ENCODE measurements around the gene FAM50B. TPM values are rescaled to one million over a fixed set of nuclear protein-coding genes. Genes with fewer than 3 reads are reported as not detected.
A peak's percentile ranks its signal among the peaks of the same experiment; 100 is the strongest.

FAM50B gene
- total and polyA plus RNA-seq, 2 of the 13 experiments (the other 11 are each of a cell fraction or from before 2014, with no cell fraction given), result 0.05 TPM; not detected in 1

DNA sequence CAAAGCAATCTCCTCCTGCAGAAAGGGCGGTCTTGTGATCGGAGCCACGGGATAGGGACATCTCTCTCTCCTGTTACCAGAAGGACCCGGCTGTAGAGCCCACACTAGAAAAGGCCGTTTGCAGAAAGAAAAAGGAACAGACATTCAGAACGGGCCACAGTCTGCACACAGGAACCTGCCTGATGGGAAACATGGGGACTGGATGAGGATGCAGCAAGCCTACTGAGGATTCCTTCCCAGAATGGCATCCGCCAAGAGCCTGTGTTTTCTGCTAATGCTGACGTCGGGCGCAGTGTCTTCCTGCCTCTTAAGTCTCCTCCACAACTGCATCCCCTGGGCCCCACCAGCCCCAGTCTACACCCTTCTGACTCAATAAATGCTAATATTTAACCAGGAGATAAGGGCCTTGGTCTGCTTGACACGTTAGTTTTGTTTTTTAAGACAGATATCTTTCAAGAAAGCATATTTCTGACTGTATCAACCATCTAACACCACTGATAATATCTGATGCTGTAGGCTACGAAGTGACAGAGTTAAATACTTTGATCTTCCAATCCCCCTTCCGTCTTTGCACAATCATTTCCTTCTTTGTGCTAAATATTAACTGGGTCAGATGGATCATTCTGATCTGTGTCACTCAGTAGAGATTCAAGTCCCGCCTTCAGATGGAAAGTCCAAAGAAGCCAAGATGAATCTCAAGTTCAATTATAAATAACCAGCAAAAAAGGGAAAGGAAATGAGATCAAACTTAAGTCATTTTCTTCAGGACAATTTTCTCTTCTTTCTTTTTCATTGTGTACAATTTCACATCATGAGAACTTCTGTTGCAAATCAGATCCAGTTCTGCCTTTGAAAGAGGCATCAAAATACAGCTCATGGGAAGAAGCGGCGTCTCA, 20.7 kb downstream of the FAM50B start (continued):
- TF ChIP-seq ZHX2 (IDR thresholded peaks at IDR 0.05; ENCODE audit: low read depth) (no peak), ZHX2 (CRISPR knock-in tag; IDR thresholded peaks at IDR 0.05; ENCODE audit: borderline replicate concordance) (no peak), NFE2L2 (IDR thresholded peaks at IDR 0.05; ENCODE audit: low read length) (no peak), KMT2A (CRISPR knock-in tag; IDR thresholded peaks at IDR 0.05) (0 out of 2 replicates have a peak, but pooled peaks have one; percentile 16), POLR2A (IDR thresholded peaks at IDR 0.05; ENCODE audit: insufficient read depth in 1 of 2, low read depth in 2 of 2, low read length in 2 of 2) (peak; percentile 33 to 85; a peak in 3 of 4 replicates), ATF7-NPFF (CRISPR knock-in tag; IDR thresholded peaks at IDR 0.05; ENCODE audit: low read depth) (0 out of 2 replicates have a peak, but pooled peaks have one; percentile 33), HNF1A (IDR thresholded peaks at IDR 0.05; ENCODE audit: low read depth) (peak; percentile 99), HNF1A (CRISPR knock-in tag; IDR thresholded peaks at IDR 0.05; ENCODE audit: borderline replicate concordance) (peak; percentile 99), KLF6 (CRISPR knock-in tag; IDR thresholded peaks at IDR 0.05) (no peak), EP300 (IDR thresholded peaks at IDR 0.05; ENCODE audit: low read depth in 2 of 2, low read length in 2 of 2) (peak in 1 of 2 experiments; percentile 89; a peak in 2 of 4 replicates), EP300 (CRISPR knock-in tag; IDR thresholded peaks at IDR 0.05; ENCODE audit: borderline replicate concordance) (peak; percentile 83), HDAC2 (CRISPR knock-in tag; IDR thresholded peaks at IDR 0.05) (peak; percentile 93), FOSL1 (CRISPR knock-in tag; IDR thresholded peaks at IDR 0.05; ENCODE audit: borderline replicate concordance) (peak; percentile 40; the same call in 1 of the 2 replicates), ZNF44 (CRISPR knock-in tag; IDR thresholded peaks at IDR 0.05) (peak; percentile 67; the same call in 1 of the 2 replicates), ZNF781 (CRISPR knock-in tag; IDR thresholded peaks at IDR 0.05; ENCODE audit: borderline replicate concordance, not compliant biosample characterization) (peak; percentile 61)
- TF ChIP-seq, protein P1, sequence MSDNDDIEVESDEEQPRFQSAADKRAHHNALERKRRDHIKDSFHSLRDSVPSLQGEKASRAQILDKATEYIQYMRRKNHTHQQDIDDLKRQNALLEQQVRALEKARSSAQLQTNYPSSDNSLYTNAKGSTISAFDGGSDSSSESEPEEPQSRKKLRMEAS (IDR thresholded peaks at IDR 0.05), result 0 out of 2 replicates have a peak, but pooled peaks have one; percentile 26
- TF ChIP-seq, protein P2, sequence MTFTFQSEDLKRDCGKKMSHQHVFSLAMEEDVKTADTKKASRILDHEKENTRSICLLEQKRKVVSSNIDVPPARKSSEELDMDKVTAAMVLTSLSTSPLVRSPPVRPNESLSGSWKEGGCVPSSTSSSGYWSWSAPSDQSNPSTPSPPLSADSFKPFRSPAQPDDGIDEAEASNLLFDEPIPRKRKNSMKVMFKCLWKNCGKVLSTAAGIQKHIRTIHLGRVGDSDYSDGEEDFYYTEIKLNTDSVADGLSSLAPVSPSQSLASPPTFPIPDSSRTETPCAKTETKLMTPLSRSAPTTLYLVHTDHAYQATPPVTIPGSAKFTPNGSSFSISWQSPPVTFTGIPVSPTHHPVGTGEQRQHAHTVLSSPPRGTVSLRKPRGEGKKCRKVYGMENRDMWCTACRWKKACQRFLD (CRISPR knock-in tag; IDR thresholded peaks at IDR 0.05; ENCODE audit: borderline replicate concordance), result no peak

Measured in HepG2 (cell line).